Neural progenitor cell (in vitro differentiated cells): ENCODE results near the gene MICAL2. TPM values are rescaled to one million over a fixed set of nuclear protein-coding genes. Genes with fewer than 3 reads are reported as not detected.

Experiments
- DNase-seq: peaks from one replicate; pipeline ENCODE4 v3.0.0-alpha.2; 2016; ENCODE audit warnings: low spot score
- H2AFZ ChIP-seq: fragments of 200-600 bp; sonication (generic); replicated peaks from 2 replicates; pipeline ENCODE4 v1.6.1; 2016; ENCODE audit warnings: antibody characterized with exemption
- H3F3A ChIP-seq: fragments of 200-600 bp; sonication (generic); 2 replicates; pipeline ENCODE4 v1.6.1; 2016; ENCODE audit warnings: antibody characterized with exemption, low read depth
- H3K27ac ChIP-seq: fragments of 200-600 bp; sonication (generic); 2 replicates; pipeline ENCODE4 v1.5.1; 2016; ENCODE audit warnings: mild to moderate bottlenecking
- H3K27me3 ChIP-seq: fragments of 200-600 bp; sonication (generic); 2 replicates; pipeline ENCODE4 v1.6.1; 2016; ENCODE audit warnings: mild to moderate bottlenecking, moderate library complexity
- H3K36me3 ChIP-seq: fragments of 200-600 bp; sonication (generic); 2 replicates; pipeline ENCODE4 v1.5.1; 2016
- H3K4me1 ChIP-seq: fragments of 200-600 bp; sonication (generic); 2 replicates; pipeline ENCODE4 v1.6.1; 2016; ENCODE audit warnings: mixed run types
- H3K4me2 ChIP-seq: fragments of 200-600 bp; sonication (generic); 2 replicates; pipeline ENCODE4 v1.6.1; 2016
- H3K4me3 ChIP-seq: fragments of 200-600 bp; sonication (generic); 2 replicates; pipeline ENCODE4 v1.5.1; 2016
- H3K79me2 ChIP-seq: fragments of 200-600 bp; sonication (generic); 2 replicates; pipeline ENCODE4 v1.6.1; 2016; ENCODE audit warnings: low read depth
- H3K9ac ChIP-seq: fragments of 200-600 bp; sonication (generic); 2 replicates; pipeline ENCODE4 v1.6.1; 2016
- H3K9me3 ChIP-seq: fragments of 200-600 bp; sonication (generic); 2 replicates; pipeline ENCODE4 v1.5.1; 2016; ENCODE audit warnings: low read depth
- H4K20me1 ChIP-seq: fragments of 200-600 bp; sonication (generic); 2 replicates; pipeline ENCODE4 v1.6.1; 2016; ENCODE audit warnings: low read depth
- H3K27ac Mint-ChIP-seq: 3 replicates; pipeline ENCODE4 v1.8.0; 2021; ENCODE audit warnings: mixed read lengths
- H3K27me3 Mint-ChIP-seq: 2 replicates; pipeline ENCODE4 v1.8.0; 2022; ENCODE audit warnings: low read depth, mild to moderate bottlenecking, inconsistent platforms, moderate library complexity, mixed read lengths; ENCODE audit not compliant: insufficient read depth
- H3K36me3 Mint-ChIP-seq: 3 replicates; pipeline ENCODE4 v1.8.0; 2021; ENCODE audit warnings: mixed read lengths
- H3K4me1 Mint-ChIP-seq: 3 replicates; pipeline ENCODE4 v1.8.0; 2021; ENCODE audit warnings: mixed read lengths
- H3K4me3 Mint-ChIP-seq: 3 replicates; pipeline ENCODE4 v1.8.0; 2021; ENCODE audit warnings: mild to moderate bottlenecking, moderate library complexity, mixed read lengths
- H3K9me3 Mint-ChIP-seq: 3 replicates; pipeline ENCODE4 v1.8.0; 2020; ENCODE audit warnings: mixed read lengths
- CTCF ChIP-seq: fragments of 200-600 bp; sonication (generic); IDR thresholded peaks from 2 replicates; pipeline ENCODE4 v1.5.1; 2017; ENCODE audit warnings: antibody characterized with exemption, mild to moderate bottlenecking
- EZH2 ChIP-seq: fragments of 200-600 bp; sonication (generic); IDR thresholded peaks from 2 replicates; pipeline ENCODE4 v1.6.1; 2017; ENCODE audit warnings: antibody characterized with exemption, mild to moderate bottlenecking, moderate library complexity
- EZH2phosphoT487 ChIP-seq: fragments of 200-600 bp; sonication (generic); IDR thresholded peaks from 2 replicates; pipeline ENCODE4 v1.6.1; 2017; ENCODE audit warnings: antibody characterized with exemption
- total RNA-seq: library from RNA; depleted of rRNA; stranded (reverse); fragments of >200 nt; gene quantifications from 2 replicates; pipeline ENCODE4 v1.2.3, GENCODE V29; 2015; ENCODE audit warnings: low replicate concordance

The MICAL2 gene
- total RNA-seq, 1 donor from 2014 or later = 0.60 TPM

- TF ChIP-seq CTCF (peak; percentile 12), EZH2 (no peak)
- Histone ChIP-seq H3K9me3 (no peaks in the 10 kb centered on the region), H2AFZ (no peak overlapping the region), H3K4me3 (no peak overlapping the region), H3K9ac (no peak overlapping the region), H3K4me1 (no peaks in the 10 kb centered on the region), H3F3A (no peaks in the 10 kb centered on the region), H3K36me3 (no peaks in the 10 kb centered on the region), H4K20me1 (no peaks in the 10 kb centered on the region), H3K27me3 (no peaks in the 10 kb centered on the region), H3K79me2 (no peaks in the 10 kb centered on the region), H3K27ac (no peak overlapping the region), H3K4me2 (no peak overlapping the region)
- no peak for DNase-seq
- no peak overlapping the region for H3K27ac Mint-ChIP-seq
- H3K4me1 Mint-ChIP-seq = peaks cover 10% of the 10 kb centered on the region
- H3K27me3 Mint-ChIP-seq = peaks cover 11% of the 10 kb centered on the region
- H3K4me3 Mint-ChIP-seq = no peak overlapping the region
- H3K36me3 Mint-ChIP-seq = no peaks in the 10 kb centered on the region
- H3K9me3 Mint-ChIP-seq = no peaks in the 10 kb centered on the region
Observed at GRCh38 chr11:12266943-12267342, 156.6 kb downstream of the MICAL2 start.

DNA sequence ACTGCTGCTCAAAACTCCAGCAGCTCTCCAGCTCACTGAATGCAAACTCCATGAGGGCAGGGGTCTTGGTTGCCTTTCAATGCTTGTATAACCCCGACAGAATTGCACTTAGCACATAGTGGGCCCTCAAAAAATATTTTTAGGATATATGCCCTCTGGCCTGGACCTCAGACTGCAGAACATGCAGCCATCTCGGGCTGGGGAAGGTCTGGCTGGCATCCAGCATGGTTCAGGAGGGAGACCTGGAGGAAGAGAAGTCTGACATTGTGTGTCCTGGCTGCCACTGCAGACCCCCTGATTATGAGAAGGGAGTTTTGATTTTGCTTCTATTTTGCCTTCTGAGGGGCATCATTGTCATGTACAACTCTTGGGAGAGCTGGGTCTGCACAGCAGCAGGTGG, 157.5 kb downstream of the MICAL2 start:
- no peak overlapping the region for H3K4me3 Mint-ChIP-seq
- Histone ChIP-seq H3K79me2 (no peaks in the 10 kb centered on the region), H3K27ac (no peak overlapping the region), H3K4me3 (no peak overlapping the region), H3K4me2 (no peak overlapping the region), H3K27me3 (no peaks in the 10 kb centered on the region), H3K36me3 (no peaks in the 10 kb centered on the region), H3K4me1 (no peaks in the 10 kb centered on the region), H4K20me1 (no peaks in the 10 kb centered on the region), H3F3A (no peaks in the 10 kb centered on the region), H3K9me3 (no peaks in the 10 kb centered on the region), H2AFZ (no peak overlapping the region), H3K9ac (no peak overlapping the region)
- H3K27me3 Mint-ChIP-seq = peaks cover 11% of the 10 kb centered on the region
- H3K4me1 Mint-ChIP-seq = peaks cover 10% of the 10 kb centered on the region
- H3K36me3 Mint-ChIP-seq = no peaks in the 10 kb centered on the region
- DNase-seq = no peak
- no peak for TF ChIP-seq EZH2phosphoT487
- H3K9me3 Mint-ChIP-seq = no peaks in the 10 kb centered on the region
- no peak overlapping the region for H3K27ac Mint-ChIP-seq

GRCh38 chr11:12269104-12269441, 158.7 kb downstream of the MICAL2 start:
- Histone ChIP-seq H3K4me2 (no peak overlapping the region), H3K36me3 (no peaks in the 10 kb centered on the region), H3K79me2 (no peaks in the 10 kb centered on the region), H3K4me1 (no peaks in the 10 kb centered on the region), H3F3A (no peaks in the 10 kb centered on the region), H3K9me3 (no peaks in the 10 kb centered on the region), H3K9ac (no peak overlapping the region), H3K27ac (no peak overlapping the region), H2AFZ (peak overlapping the region; percentile 42), H3K4me3 (no peak overlapping the region), H4K20me1 (no peaks in the 10 kb centered on the region), H3K27me3 (no peaks in the 10 kb centered on the region)
- Mint-ChIP-seq H3K4me1 (peaks cover 10% of the 10 kb centered on the region), H3K9me3 (no peaks in the 10 kb centered on the region), H3K4me3 (no peak overlapping the region), H3K27me3 (peaks cover 13% of the 10 kb centered on the region), H3K36me3 (no peaks in the 10 kb centered on the region), H3K27ac (peak overlapping the region; percentile 46)
- DNase-seq = no peak
- TF ChIP-seq CTCF (no peak), EZH2phosphoT487 (no peak), EZH2 (no peak)

GRCh38 chr11:12269446-12270214, 159.2 kb downstream of the MICAL2 start:
- no peak overlapping the region for H3K4me3 Mint-ChIP-seq
- Histone ChIP-seq H2AFZ (peak overlapping the region; percentile 42), H3K79me2 (no peaks in the 10 kb centered on the region), H3K4me1 (no peaks in the 10 kb centered on the region), H3K4me3 (no peak overlapping the region), H3F3A (no peaks in the 10 kb centered on the region), H4K20me1 (no peaks in the 10 kb centered on the region), H3K27ac (no peak overlapping the region), H3K9me3 (no peaks in the 10 kb centered on the region), H3K27me3 (no peaks in the 10 kb centered on the region), H3K9ac (no peak overlapping the region), H3K4me2 (no peak overlapping the region), H3K36me3 (no peaks in the 10 kb centered on the region)
- no peak for DNase-seq
- H3K9me3 Mint-ChIP-seq = no peaks in the 10 kb centered on the region
- TF ChIP-seq EZH2phosphoT487 (no peak), EZH2 (no peak), CTCF (no peak)
- no peaks in the 10 kb centered on the region for H3K36me3 Mint-ChIP-seq
- peaks cover 14% of the 10 kb centered on the region for H3K4me1 Mint-ChIP-seq
- H3K27me3 Mint-ChIP-seq = peaks cover 14% of the 10 kb centered on the region
- H3K27ac Mint-ChIP-seq = no peak overlapping the region
